GM19467 (cell line): ENCODE results near the gene CACTIN.
"Not testable (repeated sequence)": the region's sequence is repeated elsewhere in the genome, so short reads cannot be mapped to it uniquely, and the experiment has no call there.

ENCODE experiments used
- ATAC-seq: cut with Tn5 transposase; IDR thresholded peaks from one replicate; pipeline ENCODE4 v1.9.1; 2021; ENCODE audit warnings: mild to moderate bottlenecking, moderate library complexity; ENCODE audit not compliant: unreplicated experiment

The CACTIN gene

GRCh38 chr19:3628766-3629165 lies 2.2 kb upstream of the CACTIN start:
- ATAC-seq, result not testable (repeated sequence)

DNA sequence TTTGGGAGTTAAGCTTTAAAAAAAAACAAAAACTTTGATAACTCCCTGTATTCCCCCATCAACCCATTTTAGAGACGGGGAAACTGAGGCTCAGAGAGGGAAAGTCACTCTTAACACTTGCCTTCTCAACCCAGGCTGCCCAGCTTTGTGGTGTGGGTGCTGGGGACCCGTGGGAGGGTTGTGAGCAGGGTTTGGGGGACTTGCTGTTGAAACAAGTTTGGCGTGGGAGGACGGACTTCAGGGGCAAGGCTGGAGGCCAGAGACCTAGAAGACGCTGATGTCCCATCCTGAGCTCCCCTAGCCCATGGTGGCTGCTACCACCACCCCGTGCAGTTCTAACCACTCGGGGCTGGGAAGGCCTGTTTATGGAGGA lies 747 bp upstream of the CACTIN start:
- ATAC-seq, result no peak

DNA sequence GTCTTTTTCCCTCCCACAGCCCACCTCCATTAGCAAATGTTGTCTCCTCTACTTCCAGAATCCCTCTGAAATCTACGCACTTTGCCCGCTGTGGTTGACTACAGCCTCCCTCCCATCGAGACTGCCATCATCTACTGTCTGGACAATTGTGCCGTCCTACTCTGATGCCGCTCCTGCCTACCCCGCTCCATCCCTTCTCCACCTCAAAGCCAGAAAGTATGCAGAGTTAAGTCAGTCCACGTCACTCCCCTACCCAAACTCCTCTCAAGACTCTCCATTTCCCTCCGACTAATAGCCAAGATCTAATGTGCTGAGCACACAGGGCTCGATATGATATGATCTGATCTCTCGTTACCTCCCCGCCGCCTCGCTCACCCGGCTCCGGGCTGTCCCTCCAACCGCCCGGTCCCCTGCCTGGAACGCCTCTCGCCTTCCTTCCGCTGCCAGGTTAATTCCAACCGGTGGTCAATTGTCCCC lies 556 bp downstream of the CACTIN start:
- no peak for ATAC-seq

GRCh38 chr19:3623716-3624115 lies 2.9 kb downstream of the CACTIN start:
- ATAC-seq, result no peak

DNA sequence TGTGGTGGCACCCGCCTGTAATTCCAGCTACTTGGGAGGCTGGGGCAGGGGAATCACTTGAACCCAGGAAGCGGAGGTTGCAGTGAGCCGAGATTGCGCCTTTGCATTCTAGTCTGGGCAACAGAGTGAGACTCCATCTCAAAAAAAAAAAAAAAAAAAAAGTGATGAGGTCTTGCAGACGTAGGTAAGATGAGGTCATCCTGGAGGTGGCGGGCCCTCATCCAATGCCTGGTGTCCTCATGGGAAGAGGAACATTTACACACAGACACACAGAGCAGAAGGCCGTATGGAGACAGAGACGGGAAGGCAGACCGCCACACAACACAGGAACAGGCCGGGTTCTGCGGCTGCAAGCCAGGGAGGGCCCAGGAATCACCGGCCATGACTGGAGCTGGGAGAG lies 4.4 kb downstream of the CACTIN start:
- ATAC-seq, result no peak

DNA sequence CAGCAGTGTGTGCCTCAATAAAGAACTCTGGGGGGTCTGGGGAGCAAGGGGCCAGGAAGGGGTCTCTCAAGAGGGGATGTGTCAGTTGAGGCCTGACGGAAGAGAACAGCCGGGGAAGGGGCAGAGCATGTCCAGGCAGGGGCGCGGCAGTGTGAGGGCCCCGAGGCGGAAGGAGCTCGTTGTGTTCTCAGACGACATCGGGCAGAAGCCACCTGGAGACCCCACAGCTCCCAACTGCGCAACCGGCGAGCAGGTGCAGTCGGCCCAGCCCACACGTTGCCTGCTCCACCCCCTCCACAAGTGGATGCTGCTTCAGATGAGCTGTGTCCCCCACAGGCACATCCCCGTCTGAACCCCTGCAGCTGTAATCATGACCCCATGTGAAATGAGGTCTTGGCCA lies 4.9 kb downstream of the CACTIN start:
- no peak for ATAC-seq

DNA sequence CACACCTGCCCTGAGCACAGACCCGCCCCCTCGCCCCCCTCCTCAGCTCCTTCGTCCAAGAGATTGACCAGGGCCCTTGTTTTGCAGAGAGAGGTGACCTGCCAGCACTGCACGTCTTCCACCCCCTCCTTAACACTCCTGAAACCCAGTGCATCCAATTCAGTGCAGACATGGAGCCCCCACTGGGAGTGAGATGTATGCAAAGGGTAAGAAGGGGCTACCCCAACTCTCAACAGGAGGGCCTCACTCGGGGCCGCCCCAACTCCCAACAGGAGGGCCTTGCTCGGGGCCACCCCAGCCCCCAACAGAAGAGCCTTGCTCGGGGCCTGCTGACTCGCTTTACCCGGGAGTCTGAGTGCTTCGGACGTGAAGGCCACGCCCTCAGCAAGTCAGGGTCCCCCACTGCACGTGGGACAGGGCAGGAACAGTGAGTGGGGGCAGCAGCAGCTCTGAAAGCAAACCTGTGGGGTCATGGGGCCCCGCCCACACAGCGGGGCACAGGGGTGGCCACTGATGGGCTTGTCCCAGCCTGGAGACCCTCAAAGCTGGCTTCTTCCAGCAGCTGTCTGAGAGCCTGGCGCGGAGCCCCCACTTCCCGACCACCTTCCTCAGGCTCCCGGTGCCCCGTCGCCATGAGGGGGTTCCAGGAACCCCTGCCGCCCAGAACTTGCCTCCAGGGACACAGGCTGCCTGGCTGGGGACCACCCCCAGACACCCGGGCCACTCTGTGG lies 5.6 kb downstream of the CACTIN start:
- ATAC-seq, result no peak

GRCh38 chr19:3620145-3620816 lies 6.3 kb downstream of the CACTIN start:
- no peak for ATAC-seq

DNA sequence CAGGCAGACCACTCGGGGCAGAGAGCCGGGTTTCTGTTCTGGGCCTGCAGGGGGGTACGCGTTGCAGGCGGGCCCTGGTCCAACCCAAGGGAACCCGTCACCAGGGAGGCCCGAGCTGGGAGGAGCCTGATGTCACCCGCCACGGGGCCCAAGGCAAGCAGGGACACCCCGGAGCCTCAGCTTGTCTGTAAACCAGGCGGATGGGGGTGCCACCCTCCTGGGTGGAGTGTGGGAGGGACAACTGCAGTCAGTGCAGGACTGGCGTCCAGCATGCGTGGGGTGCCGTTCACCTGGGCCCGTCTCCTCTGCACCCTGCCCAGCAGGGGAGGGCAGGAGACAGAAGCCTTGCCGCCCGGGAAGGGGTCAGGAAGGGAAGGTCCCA lies 7.0 kb downstream of the CACTIN start:
- no peak for ATAC-seq

GRCh38 chr19:3618811-3619630 lies 7.6 kb downstream of the CACTIN start:
- ATAC-seq, result no peak

- ATAC-seq, result no peak
Observed at GRCh38 chr19:3618144-3618810, 8.3 kb downstream of the CACTIN start.

DNA sequence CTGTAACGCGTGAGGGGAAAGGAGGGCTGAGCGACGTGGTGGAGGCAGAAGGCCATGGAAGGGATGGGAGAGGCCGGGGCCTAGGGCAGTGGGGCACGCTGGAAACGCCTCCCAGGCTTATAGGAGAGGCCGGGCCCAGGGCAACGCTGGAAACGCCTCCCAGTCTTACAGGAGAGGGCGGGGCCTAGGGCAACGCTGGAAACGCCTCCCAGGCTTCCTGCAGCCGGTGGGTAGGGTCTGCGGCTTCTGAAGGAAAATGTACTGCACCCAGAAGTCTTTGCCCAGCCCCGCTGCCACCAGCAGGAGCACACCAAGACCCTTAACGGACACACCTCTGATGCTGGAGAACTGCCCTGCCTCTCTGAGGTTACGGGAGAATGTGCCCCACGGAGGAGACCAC lies 9.1 kb downstream of the CACTIN start:
- ATAC-seq, result no peak

DNA sequence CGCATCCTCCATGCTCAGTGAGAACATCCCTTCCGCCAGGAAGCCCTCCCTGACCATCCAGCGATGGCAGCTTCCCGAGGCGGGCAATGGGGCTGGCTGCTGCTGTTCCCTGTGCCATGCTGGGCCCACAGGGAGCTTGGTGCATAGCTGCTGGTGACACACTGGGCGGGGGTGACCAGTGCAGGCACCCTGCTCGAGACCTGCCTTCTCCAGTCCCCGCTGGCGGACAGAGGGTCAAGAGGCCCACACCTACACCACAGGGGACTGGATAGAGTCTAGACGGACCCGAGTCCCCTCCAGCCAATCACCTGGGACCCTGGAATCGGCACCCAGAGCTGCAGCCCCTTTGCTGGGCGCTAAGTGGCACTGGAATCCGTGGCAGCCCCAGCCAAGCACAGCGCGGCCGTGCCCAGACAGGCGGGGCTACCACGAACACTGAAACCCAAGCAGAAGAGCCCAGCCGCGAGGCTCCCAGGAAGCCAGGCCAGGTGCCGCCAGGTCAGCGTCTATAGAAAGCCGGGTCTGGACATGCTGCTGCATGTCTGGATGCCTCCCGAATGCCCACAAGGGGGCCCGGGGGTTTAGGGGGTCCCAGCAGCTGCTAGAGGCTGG lies 11.0 kb downstream of the CACTIN start:
- no peak for ATAC-seq

- ATAC-seq, result no peak
Observed at GRCh38 chr19:3614858-3615505, 11.6 kb downstream of the CACTIN start.

DNA sequence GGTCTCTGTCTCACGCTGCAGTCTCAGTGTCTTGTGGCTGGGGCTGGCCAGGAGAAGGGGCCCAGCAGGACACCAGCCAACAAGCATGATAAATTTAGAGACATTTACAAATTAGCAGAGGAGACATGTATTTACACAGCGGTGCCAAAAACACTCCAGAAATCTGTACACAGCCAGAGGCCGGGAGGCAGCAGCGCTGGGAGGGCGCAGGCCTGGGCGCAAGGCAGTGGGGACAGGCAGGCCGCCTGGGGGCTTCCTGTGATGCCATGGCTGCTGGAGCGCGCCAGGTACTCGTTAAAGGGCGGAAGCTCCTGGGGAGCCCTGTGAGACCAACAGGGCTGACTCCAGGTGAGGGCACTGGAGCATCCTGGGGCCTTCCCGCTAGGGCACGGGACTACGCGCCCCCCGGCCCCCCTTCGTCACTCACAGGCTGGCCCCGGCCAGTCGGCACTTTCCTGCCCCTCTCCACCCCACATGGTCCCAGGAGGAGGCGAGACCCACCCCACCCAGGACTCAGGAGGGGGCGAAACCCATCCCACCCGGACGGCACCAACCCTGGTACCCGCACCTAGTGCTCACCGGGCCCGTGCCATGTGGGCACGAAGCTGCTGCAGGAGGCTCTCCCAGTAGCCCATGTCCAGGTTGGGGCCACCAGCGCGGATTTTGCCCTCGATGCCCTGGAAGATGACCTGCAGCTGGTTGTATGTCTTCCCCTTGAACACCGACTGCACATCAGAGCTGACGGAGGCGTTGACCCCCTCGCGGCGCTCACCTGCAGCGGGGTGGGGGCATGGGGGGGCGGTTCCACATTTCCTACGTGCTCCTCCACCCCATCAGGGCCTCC lies 12.6 kb downstream of the CACTIN start:
- ATAC-seq, result no peak

GRCh38 chr19:3612901-3613741 lies 13.5 kb downstream of the CACTIN start:
- ATAC-seq, result no peak

DNA sequence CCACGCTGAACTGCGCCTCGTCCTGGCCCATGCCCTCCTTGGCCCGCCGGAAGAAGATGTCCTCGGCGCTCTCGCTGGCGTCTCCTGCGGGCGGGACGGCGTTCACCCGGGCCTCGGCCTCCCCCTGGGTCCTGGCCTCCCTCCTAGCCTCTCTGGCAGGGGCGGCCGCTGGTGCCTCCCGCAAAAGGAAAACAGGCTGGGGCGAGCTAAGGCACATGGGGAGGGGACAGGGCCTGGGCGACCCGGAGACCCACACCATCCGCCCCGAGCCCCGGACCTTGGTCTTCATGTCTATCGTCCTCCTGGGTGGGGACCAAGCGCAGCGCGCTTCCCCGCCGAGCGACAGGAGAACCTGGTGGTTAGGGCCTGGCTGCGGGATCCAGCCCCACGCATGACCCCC lies 14.3 kb downstream of the CACTIN start:
- no peak for ATAC-seq

- ATAC-seq, result no peak
Observed at GRCh38 chr19:3611841-3612240, 14.7 kb downstream of the CACTIN start.
